ENCODE data around the gene AVPI1.

GRCh38 chr10:97734021-97734420, 47.0 kb upstream of the AVPI1 start:
- TF ChIP-seq CTCF (conservative IDR thresholded peaks at IDR 0.05; ENCODE audit: low read depth in 2 of 2) (no peak), ETS1 (IDR thresholded peaks at IDR 0.05) (no peak), POLR2AphosphoS5 (IDR thresholded peaks at IDR 0.05; ENCODE audit: low read depth) (no peak), EZH2 (IDR thresholded peaks at IDR 0.05; ENCODE audit: low read depth, unreplicated experiment) (no peak), JUNB (IDR thresholded peaks at IDR 0.05; ENCODE audit: unreplicated experiment) (no peak), EZH2phosphoT487 (IDR thresholded peaks at IDR 0.05; ENCODE audit: unreplicated experiment) (no peak), CREB1 (CRISPR knock-in tag; IDR thresholded peaks at IDR 0.05; ENCODE audit: low read depth) (no peak), REST (IDR thresholded peaks at IDR 0.05; ENCODE audit: unreplicated experiment) (no peak), ZNF331 (CRISPR knock-in tag; IDR thresholded peaks at IDR 0.05; ENCODE audit: low read depth) (no peak)

Measured in GM23338 (cell line).